ENCODE data around the gene TBC1D1.

GRCh38 chr4:38180456-38180855 lies 289.6 kb downstream of the TBC1D1 start:
- TF ChIP-seq CTCF (IDR thresholded peaks at IDR 0.05 in 4 of 5, conservative IDR thresholded peaks at IDR 0.05 in 1 of 5), result no peak
- TF ChIP-seq POLR2A (IDR thresholded peaks at IDR 0.05), result no peak
